Neural cell (in vitro differentiated cells): Measurements from ENCODE around the gene ADO. TPM values are rescaled to one million over a fixed set of nuclear protein-coding genes. Genes with fewer than 3 reads are reported as not detected.

ENCODE experiments used
- H2AFZ ChIP-seq: fragments of 200-600, 300-800 bp; sonication (generic), shearing (Covaris generic); 2 replicates; pipeline ENCODE4 v1.6.0; 2014; ENCODE audit warnings: low read depth, mild to moderate bottlenecking, antibody characterized with exemption, low read length, moderate library complexity
- H3F3A ChIP-seq: fragments of 200-600 bp; shearing (Covaris generic); 2 replicates; pipeline ENCODE4 v1.6.1; 2016; ENCODE audit warnings: mild to moderate bottlenecking, moderate library complexity, mixed read lengths, antibody characterized with exemption, low read length; ENCODE audit not compliant: insufficient read depth, poor library complexity, severe bottlenecking
- H3K27ac ChIP-seq: fragments of 200-600, 300-800 bp; sonication (generic), shearing (Covaris generic); 2 replicates; pipeline ENCODE4 v1.5.1; 2014; ENCODE audit warnings: mild to moderate bottlenecking, low read length, moderate library complexity
- H3K27me3 ChIP-seq: fragments of 300-800, 200-600 bp; sonication (generic), shearing (Covaris generic); 2 replicates; pipeline ENCODE4 v1.6.0; 2014; ENCODE audit warnings: mild to moderate bottlenecking, low read depth, low read length, moderate library complexity; ENCODE audit not compliant: insufficient read depth
- H3K36me3 ChIP-seq: fragments of 300-800, 200-600 bp; sonication (generic), shearing (Covaris generic); 2 replicates; pipeline ENCODE4 v1.5.1; 2014; ENCODE audit warnings: mild to moderate bottlenecking, antibody characterized with exemption, low read length, moderate library complexity; ENCODE audit not compliant: insufficient read depth
- H3K4me2 ChIP-seq: fragments of 300-800, 200-600 bp; sonication (generic), shearing (Covaris generic); 2 replicates; pipeline ENCODE4 v1.6.0; 2014; ENCODE audit warnings: mild to moderate bottlenecking, low read length
- H3K4me3 ChIP-seq: fragments of 300-800, 200-600 bp; sonication (generic), shearing (Covaris generic); 2 replicates; pipeline ENCODE4 v1.5.1; 2014; ENCODE audit warnings: mild to moderate bottlenecking, low read length, moderate library complexity
- H3K79me2 ChIP-seq: fragments of 200-600 bp; shearing (Covaris generic); replicated peaks from 2 replicates; pipeline ENCODE4 v1.6.0; 2014; ENCODE audit warnings: mild to moderate bottlenecking, low read length, moderate library complexity; ENCODE audit not compliant: insufficient read depth
- H3K9ac ChIP-seq: fragments of 300-800, 200-600 bp; sonication (generic), shearing (Covaris generic); 2 replicates; pipeline ENCODE4 v1.6.1; 2016; ENCODE audit warnings: mild to moderate bottlenecking, low read length, mixed read lengths
- H3K9me2 ChIP-seq: fragments of 200-600 bp; shearing (Covaris generic); 2 replicates; pipeline ENCODE4 v1.6.1; 2016; ENCODE audit warnings: mild to moderate bottlenecking, low read length, mixed read lengths; ENCODE audit not compliant: insufficient read depth
- H3K9me3 ChIP-seq: fragments of 200-600, 300-800 bp; sonication (generic), shearing (Covaris generic); 2 replicates; pipeline ENCODE4 v1.6.1; 2016; ENCODE audit warnings: mild to moderate bottlenecking, mixed run types, low read length, moderate library complexity, mixed read lengths
- H4K20me1 ChIP-seq: fragments of 200-600 bp; shearing (Covaris generic); 2 replicates; pipeline ENCODE4 v1.6.1; 2016; ENCODE audit warnings: mild to moderate bottlenecking, mixed run types; ENCODE audit not compliant: insufficient read depth
- CTCF ChIP-seq: fragments of 450-650 bp; IDR thresholded peaks from 2 replicates; pipeline ENCODE4 v1.5.1; 2014; ENCODE audit warnings: antibody characterized with exemption, mild to moderate bottlenecking, moderate library complexity; ENCODE audit not compliant: poor library complexity, severe bottlenecking
- EP300 ChIP-seq: fragments of 450-650 bp; conservative IDR thresholded peaks from 2 replicates; pipeline ENCODE4 v1.6.1; 2014; ENCODE audit warnings: antibody characterized with exemption, mild to moderate bottlenecking, moderate library complexity; ENCODE audit not compliant: poor library complexity, severe bottlenecking
- EZH2 ChIP-seq: fragments of 200-600, 300-800 bp; shearing (Covaris generic), sonication (generic); IDR thresholded peaks from 2 replicates; pipeline ENCODE4 v1.6.1; 2014; ENCODE audit warnings: antibody characterized with exemption, low read length, borderline replicate concordance, mild to moderate bottlenecking; ENCODE audit not compliant: insufficient read depth, poor library complexity, severe bottlenecking
- MXI1 ChIP-seq: fragments of 450-650 bp; conservative IDR thresholded peaks from 2 replicates; pipeline ENCODE4 v1.6.1; 2014; ENCODE audit warnings: antibody characterized with exemption, mild to moderate bottlenecking; ENCODE audit not compliant: poor library complexity, severe bottlenecking
- POLR2AphosphoS5 ChIP-seq: IDR thresholded peaks from 2 replicates; pipeline ENCODE4 v1.6.1; 2012
- RAD21 ChIP-seq: fragments of 450-650 bp; conservative IDR thresholded peaks from 2 replicates; pipeline ENCODE4 v1.6.1; 2014; ENCODE audit warnings: antibody characterized with exemption, mild to moderate bottlenecking, moderate library complexity
- REST ChIP-seq: IDR thresholded peaks from 2 replicates; pipeline ENCODE4 v1.6.1; 2012; ENCODE audit warnings: borderline replicate concordance
- SMC3 ChIP-seq: fragments of 450-650 bp; conservative IDR thresholded peaks from 2 replicates; pipeline ENCODE4 v1.6.1; 2014; ENCODE audit warnings: antibody characterized with exemption, mild to moderate bottlenecking, moderate library complexity; ENCODE audit not compliant: poor library complexity
- TAF1 ChIP-seq: IDR thresholded peaks from 2 replicates; pipeline ENCODE4 v1.6.1; 2012; ENCODE audit warnings: low read depth
- polyA plus RNA-seq: library from polyadenylated mRNA; depleted of rRNA; stranded (reverse); fragments of >200 nt; gene quantifications from 2 replicates; pipeline ENCODE4 v1.2.3, GENCODE V29; 2014

Gene ADO
- polyA plus RNA-seq, 1 donor from 2014 or later: 33.2 TPM

GRCh38 chr10:62794306-62794705 lies 10.2 kb upstream of the ADO start:
- Histone ChIP-seq H3K9ac (no peak overlapping the region), H3K27me3 (peaks cover 64% of the 10 kb centered on the region), H4K20me1 (no peaks in the 10 kb centered on the region), H3K4me3 (no peak overlapping the region), H3K79me2 (no peaks in the 10 kb centered on the region), H3K9me2 (no peaks in the 10 kb centered on the region), H3F3A (no peaks in the 10 kb centered on the region), H3K4me2 (no peak overlapping the region), H3K36me3 (no peaks in the 10 kb centered on the region), H2AFZ (no peak overlapping the region), H3K27ac (no peak overlapping the region), H3K9me3 (no peaks in the 10 kb centered on the region)
- TF ChIP-seq TAF1: no peak
- no peak for TF ChIP-seq MXI1
- TF ChIP-seq CTCF: no peak
- no peak for TF ChIP-seq SMC3
- no peak for TF ChIP-seq RAD21
- no peak for TF ChIP-seq EP300
- TF ChIP-seq REST: no peak
- no peak for TF ChIP-seq POLR2AphosphoS5
- no peak for TF ChIP-seq EZH2

GRCh38 chr10:62795100-62795499 lies 9.4 kb upstream of the ADO start:
- H2AFZ ChIP-seq: no peak overlapping the region
- H4K20me1 ChIP-seq: no peaks in the 10 kb centered on the region
- no peak overlapping the region for H3K9ac ChIP-seq
- no peaks in the 10 kb centered on the region for H3K79me2 ChIP-seq
- no peak overlapping the region for H3K4me3 ChIP-seq
- H3K4me2 ChIP-seq: no peak overlapping the region
- H3K9me2 ChIP-seq: no peaks in the 10 kb centered on the region
- no peaks in the 10 kb centered on the region for H3K9me3 ChIP-seq
- TF ChIP-seq EZH2: no peak
- TF ChIP-seq RAD21: no peak
- no peak for TF ChIP-seq POLR2AphosphoS5
- no peak for TF ChIP-seq SMC3
- TF ChIP-seq MXI1: no peak
- TF ChIP-seq EP300: no peak
- no peak for TF ChIP-seq CTCF
- TF ChIP-seq REST: no peak
- TF ChIP-seq TAF1: no peak
- H3K27ac ChIP-seq: no peak overlapping the region
- H3K36me3 ChIP-seq: no peaks in the 10 kb centered on the region
- peaks cover 67% of the 10 kb centered on the region for H3K27me3 ChIP-seq
- no peaks in the 10 kb centered on the region for H3F3A ChIP-seq
